Inflammatory macrophage (primary cell): ENCODE results near the gene NOL12.
"Not testable (repeated sequence)": the region's sequence is repeated elsewhere in the genome, so short reads cannot be mapped to it uniquely, and the experiment has no call there.

Experiments
- DNase-seq, 2 donors: peaks; one replicate each; pipeline ENCODE4 v3.0.0-alpha.2; 2020 to 2022
- total RNA-seq, 18 experiments: gene quantifications; one replicate each; lab custom pipeline; 2026; ENCODE audit warnings: mixed read lengths in 6 of 18, inconsistent platforms in 2 of 18; lab: John Stamatoyannopoulos, UW

NOL12 gene, protein sequence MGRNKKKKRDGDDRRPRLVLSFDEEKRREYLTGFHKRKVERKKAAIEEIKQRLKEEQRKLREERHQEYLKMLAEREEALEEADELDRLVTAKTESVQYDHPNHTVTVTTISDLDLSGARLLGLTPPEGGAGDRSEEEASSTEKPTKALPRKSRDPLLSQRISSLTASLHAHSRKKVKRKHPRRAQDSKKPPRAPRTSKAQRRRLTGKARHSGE
- total RNA-seq: 0.58 to 3.7 (median 1.7) reads per million in 18 experiments

DNA sequence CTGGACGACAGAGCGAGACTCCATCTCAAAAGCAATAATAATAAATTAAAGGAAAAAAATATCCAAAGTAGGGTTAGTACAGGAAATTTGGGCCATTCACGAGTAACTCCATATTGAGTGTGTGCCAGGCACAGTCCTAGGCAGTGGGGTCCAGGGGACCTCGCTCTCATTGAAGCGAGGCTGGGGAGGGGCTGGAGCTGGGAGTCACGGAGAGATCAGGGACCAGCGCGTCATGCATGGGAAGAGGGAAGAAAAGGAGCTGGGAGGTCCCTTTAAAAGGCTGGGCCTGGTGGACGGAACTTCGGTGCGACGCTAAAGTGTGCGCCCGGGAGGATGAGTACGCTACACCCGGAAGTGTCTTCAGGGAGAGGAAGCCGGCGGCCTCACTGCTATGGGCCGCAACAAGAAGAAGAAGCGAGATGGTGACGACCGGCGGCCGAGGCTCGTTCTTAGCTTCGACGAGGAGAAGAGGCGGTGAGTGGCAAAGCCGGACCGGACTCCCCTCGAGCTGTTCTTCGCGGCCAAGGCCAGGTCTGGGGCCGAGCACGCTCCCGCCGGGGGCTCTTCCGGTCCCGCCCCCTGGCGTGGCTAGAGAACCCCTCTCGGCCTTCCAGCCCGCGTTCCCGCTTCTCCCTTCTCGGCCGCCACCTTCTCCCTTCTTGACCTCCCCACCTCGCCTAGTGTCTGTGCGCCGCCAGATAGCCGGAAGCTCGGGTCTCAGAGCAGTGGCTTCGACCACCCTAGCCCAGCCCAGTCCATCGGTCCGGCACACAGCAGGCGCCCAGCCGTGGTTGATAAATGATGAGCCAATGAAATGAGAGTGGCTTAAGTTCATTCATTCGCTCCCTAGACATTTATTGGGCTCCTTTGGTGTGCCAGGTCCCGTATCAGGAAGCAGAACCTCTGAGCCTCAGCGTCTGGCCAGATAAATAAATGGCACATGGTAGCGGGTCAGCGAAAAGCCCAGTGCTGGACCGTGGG, at the start of gene NOL12:
Gene NOL12, plus strand, starts transcription at position 342 of the 981 bp plus-strand sequence. Its CDS starts 50 bp downstream, at position 392.
- peak; percentile 90 to 91 for DNase-seq

DNA sequence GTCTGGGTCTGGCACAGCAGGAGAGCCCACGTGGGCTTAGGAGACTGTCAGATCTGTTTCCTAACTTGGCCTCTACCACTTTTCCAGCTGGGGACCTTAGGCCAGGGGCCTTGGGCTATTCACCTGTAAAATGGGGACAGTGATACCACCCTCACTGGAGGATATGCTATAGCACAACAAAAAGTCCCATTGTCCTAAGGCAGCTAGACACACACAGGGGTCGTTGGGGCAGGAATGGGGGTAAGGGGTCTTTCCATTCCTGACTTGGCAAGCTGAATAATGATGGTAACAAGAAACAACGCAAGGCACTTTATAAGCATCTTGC, 49.2 kb upstream of the NOL12 start:
- no peak for DNase-seq

DNA sequence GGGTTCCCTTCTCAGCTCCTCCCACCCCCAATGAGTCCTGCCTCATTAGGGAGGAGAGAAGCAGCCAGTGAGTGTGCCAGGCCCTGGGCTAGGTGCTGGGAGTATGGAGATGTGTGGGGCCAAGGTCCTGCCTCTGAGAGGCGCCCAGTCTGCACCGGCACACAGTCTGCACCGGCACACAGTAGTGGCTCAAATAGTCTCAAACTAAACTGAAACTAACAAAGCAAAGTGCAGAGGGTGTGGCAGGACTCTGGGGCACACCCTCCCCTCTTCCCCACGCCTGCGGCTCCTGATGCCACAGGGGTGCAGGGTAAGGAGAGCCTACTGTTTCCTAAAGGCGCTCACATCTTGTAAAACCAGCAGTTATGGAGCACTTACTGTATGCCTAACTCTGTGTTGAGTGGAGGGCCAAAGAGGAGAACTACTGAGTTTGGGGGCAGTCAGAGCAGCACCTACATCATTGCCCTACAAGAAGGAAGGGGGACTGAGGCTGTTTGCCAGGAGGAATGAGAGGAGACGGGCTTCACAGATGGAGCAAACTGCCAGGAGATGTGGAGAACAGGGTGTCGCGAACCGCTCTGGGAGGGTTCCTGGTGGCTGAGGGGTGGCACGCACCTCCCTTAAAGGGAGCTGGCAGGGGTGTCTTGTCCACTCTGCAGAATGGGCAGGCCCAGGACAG, 47.6 kb upstream of the NOL12 start:
- peak in 1 of 2 donors; percentile 14 for DNase-seq

DNA sequence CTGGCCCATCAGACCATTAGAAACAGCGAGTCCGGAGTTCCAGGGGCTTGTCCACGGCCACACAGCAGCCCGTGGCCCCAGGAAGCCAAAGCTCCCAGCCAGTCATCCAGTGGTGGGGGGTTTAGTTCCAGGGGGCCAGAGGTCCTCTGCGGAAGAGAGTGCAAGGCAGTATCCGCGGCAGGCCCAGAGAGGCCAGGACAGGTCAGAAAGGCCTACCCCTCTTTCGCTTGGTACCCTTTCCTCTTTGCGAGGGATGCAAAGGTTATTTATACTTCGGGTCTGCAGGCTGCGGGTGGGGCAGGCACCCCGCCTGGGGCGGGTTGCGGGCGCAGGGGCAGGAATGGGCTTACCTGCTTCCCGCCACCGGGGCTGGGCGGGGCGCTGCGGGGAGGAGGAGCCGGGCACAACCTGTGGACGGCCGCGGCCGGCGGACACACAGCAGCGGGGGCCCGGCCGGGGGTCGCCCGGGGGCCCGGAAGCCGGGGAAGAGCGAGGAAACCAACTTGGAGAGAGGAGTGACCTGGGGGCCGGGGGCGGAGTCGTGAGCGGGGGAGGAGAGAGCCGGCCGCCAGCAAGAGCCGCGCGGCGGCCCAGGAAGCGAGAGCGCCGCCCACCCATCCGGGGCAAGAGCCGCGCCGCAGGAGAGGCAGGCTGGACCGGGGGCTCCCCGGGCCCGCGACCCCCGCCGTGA, 46.9 kb upstream of the NOL12 start, which contains the start of gene SH3BP1:
Gene SH3BP1, plus strand, starts transcription at position 600 of the 691 bp plus-strand sequence. CDS start 119 bp downstream, outside the sequence.
- DNase-seq: peak; percentile 24 to 68

DNA sequence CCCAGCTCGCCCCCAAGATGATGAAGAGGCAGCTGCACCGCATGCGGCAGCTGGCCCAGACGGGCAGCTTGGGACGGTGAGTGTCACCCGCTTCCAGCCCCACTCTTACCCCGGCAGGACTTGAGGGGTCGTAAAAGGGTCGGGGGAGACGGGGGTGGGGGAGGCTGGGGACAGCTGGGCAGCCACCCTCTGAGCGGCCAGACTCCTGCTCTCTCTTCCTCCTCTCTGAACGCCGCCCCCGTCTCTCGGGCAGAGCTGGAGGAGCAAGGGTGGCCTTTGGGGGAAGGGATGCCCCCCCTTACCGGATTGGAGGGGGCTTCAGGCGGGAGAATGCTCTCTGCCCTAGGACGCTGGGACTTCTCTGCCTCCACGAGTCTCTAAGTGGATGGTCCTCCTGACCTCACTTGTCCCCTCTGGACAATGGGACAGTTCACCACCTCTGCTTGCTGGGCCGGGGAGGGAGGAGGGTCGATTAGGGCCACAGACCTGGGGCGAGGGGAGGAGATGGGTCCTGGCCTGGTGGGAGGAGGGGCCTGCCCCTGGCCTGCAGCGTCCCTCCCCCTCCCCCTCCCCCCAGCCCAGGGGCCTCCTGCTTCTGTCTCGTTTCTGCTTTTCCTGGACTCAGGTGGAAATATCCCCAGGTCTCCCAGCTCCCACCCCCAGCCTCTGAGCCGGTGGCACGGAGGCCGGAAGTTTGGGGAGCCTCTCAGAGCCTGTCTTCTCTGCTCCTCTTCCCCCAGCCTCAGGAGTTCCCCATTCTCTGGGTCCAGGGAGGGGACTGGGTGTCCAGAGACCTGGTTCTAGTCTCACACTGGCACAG, 46.2 kb upstream of the NOL12 start:
- DNase-seq: peak; percentile 47 to 65

DNA sequence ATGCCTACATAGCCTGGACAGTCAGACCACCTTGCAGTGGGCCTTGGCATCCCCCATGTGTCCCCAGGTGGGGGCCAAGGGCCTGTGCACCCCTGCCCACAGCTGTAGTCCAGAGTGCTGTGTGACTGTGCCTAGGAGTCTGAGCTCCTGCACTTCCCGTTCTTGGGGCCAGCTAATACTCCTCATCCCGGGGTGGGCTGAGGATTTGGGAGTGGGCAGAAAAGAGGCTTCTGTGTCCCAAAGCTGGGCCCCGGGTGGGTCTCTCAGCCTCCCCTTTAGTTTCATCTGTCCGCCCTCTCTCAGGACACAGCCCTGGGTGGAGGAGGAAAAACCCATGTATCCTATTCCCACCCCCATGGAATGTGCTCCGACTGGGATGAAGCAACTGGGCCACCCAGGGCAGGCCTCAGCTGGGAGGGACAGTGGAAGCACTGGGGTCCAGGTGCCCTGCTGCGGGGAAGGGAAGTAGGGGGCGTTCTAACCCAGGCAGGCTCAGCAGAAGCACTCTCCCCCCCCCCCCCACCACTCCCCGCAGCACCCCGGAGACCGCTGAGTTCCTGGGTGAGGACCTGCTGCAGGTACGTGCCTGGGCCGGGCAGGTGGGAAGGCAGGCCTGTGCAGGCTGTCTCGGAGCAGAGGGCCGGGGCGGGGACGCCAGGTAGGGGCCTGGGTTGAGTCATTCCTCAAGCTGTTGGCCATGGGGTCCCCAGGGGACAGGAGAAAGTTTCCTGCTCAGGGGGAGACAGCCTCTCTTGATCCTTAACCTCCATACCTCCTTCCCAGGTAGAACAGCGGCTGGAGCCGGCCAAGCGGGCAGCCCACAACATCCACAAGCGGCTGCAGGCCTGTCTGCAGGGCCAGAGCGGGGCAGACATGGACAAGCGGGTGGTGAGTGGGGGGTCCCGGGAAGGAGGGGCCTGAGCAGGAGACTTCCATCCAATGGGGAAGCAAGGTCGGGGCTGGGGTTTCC, 45.3 kb upstream of the NOL12 start:
- DNase-seq: no peak

DNA sequence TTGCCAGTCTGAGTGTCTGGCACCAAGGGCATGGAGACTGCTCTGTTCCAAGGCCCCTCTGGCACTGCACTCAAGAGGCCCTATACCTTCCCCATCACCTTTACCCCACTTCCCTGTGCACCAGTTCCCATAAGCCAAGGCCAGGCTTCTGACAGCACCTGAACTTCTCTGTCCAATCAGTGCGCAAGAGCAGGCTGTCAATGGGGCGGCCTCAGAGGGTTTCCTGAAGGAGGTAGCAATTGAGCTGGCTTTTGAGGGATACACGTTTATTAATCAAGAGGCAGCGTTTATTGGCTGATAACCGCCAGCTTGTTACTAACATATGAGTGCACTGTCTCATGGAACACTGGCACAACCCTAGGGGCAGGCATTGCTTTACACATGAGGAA, 44.6 kb upstream of the NOL12 start:
- no peak for DNase-seq

DNA sequence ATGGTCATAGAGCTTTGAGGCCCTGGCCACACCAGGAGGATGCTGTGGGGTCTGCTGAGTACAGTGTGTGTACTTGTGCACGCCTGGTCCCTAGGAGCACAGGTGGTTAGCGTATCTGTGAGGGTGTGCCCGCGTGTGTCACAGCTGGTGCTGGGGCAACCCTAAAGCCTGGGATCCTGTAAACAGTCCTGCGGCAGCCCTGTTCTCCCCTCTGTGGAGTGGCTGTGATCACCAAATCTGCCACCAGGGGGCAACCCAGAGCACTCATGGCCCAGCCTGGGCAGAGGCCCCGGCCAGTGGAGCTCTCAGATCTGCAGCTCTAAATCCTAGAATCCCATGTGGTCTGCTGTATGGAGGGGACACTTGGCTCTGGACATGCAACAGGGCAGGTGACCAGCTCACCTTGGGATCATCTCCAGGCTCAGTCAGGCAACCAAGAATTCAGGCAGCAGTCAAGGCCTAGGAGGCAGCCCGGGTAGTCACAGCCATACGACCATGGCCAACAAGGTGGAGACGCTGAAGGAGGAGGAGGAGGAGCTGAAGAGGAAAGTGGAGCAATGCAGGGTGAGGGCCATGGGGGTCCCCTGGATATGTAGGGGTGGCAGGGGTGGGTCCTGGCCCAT, 42.8 kb upstream of the NOL12 start:
- peak; percentile 83 to 88 for DNase-seq

DNA sequence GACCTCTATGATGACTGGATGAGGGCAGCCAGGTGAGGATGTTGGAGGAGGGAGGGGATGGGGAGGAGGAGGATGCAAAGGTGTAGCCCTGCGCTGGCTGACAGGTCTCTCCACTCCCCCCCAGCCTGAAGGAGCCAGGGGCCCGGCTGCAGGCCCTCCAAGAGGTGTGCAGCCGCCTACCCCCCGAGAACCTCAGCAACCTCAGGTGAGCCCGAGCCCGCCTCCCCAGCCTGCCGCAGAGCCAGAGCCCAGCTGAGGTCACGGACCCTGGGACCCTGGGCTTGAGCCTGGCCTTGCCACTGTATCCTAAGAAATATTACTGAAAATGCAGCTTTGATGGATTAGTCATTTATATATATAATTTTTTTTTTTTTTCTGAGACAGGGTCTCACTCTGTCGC, 38.8 kb upstream of the NOL12 start:
- no peak for DNase-seq

DNA sequence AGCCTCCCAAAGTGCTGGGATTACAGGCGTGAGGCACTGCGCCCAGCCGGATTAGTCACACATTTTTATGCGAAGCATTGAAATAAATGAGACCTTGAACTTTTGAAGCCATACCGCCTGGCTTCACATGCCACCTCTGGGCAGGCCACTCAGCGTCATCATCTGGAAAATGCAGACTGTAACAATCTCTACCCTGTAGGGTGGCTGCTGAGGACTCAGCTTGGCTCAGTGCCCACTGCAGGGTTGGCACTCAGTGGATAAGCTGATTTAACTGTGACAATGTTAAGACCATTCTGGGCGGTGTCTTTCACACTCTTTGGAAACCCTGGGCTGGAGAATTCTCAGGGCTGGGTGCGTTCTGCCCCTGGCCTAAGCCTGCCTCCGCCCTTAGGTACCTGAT, 38.2 kb upstream of the NOL12 start:
- no peak for DNase-seq

DNA sequence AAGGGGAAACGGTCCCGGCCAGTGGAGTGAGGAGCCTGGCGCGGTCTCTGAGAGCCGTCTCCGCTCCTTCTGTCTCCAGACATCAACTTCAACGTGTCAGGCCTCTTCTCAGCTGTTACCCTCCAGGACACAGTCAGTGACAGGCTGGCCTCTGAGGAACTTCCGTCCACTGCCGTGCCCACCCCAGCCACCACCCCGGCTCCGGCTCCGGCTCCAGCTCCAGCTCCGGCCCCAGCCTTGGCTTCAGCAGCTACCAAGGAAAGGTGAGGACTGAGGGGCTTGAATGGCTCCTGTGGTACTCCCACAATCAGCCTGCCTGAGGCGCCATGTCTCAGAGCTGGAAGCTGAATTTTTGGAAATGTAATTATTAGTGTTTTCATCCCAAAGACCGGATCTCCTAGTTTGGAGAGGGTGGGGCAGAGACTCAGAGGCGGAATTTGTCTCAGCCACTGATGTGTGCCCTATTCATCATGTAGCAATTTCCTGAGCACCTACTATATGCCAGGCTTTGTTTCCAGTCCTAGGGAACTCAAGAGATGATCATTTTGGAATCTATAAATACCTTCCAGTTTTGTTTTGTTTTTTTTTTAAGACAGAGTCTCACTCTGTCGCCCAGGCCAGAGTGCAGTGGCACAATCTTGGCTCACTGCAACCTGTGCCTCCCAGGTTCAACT, 35.5 kb upstream of the NOL12 start:
- no peak for DNase-seq

DNA sequence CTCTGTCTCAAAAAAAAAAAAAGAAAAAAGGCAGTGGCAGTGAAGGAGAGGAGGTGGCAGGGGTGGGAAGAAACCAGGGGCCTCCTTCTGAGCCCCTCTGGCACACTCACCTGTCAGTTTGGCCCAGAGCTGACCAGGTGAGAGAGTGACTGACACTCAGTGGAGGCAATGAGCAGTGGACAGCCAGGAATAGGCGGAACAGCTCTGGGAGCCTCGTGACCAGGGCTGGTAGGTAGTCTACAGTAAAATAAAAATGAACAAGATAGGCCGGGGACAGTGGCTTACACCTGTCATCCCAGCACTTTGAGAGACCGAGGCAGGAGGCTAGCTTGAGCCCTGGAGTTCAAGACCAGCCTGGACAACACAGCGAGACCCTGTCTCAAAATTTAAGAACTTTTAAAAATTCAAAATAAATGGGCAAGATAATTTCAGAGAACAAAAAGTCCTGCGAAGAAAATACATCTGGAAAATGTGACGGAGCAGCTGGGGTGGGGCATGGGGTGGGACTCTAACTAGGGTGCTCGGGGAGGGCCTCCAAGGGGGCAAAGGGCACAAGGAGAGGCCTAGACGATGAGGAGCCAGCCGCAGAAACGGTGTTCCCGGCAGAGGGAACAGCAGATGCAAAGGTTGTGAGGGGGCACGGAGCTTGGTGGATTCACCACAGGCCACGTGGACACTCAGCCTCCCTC, 31.4 kb upstream of the NOL12 start:
- DNase-seq: no peak

DNA sequence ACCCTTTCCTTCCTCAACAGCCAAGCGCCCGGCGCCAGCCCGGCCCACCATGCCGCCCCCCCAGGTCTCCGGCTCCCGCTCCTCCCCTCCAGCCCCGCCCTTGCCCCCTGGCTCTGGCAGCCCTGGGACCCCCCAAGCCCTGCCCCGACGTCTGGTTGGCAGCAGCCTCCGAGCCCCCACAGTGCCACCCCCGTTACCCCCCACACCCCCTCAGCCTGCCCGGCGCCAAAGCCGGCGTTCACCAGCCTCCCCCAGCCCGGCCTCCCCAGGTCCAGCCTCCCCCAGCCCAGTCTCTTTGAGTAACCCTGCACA, 30.9 kb upstream of the NOL12 start:
- no peak for DNase-seq

DNA sequence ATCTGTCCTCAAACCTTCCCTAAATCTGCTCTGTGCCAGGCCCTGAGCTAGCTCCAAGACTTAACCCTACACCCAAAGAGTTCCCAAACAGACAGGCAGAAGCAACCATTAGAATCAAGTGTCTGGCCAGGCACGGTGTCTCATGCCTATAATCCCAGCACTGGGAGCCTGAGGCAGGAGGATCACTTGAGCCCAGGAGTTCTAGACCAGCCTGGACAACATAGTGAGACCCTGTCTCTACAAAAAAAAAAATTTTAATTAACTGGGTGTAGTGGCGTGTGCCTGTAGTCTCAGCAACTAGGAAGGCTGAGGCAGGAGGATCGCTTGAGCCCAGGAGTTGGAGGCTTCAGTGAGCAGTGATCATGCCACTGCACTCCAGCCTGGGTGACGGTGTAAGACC, 29.6 kb upstream of the NOL12 start:
- DNase-seq: not testable (repeated sequence)

DNA sequence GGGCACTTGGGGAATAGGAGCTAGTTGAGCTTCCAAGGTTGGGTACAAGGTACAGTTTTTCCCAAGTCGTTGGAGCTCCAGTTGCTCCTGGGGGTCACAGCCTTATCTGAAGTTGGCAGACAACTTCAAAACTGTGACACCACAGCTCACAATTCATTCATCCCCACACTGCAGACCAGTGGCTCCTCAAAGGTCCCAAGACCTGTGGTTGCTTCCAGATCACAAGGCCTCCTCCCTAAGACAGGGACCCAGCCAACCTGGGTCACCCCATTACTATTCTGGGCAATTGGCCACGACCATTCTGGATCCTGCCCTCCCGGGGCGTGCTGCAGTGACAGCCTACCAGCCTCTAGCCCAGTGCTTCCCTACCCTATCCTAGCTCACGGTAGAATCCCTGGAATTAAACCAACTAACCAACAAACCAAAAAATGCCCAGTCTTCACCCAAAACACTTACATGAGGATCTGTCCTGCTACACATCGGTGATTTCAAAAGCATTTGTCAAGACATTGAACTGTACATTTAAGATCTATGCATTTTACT, 28.5 kb upstream of the NOL12 start:
- no peak for DNase-seq

DNA sequence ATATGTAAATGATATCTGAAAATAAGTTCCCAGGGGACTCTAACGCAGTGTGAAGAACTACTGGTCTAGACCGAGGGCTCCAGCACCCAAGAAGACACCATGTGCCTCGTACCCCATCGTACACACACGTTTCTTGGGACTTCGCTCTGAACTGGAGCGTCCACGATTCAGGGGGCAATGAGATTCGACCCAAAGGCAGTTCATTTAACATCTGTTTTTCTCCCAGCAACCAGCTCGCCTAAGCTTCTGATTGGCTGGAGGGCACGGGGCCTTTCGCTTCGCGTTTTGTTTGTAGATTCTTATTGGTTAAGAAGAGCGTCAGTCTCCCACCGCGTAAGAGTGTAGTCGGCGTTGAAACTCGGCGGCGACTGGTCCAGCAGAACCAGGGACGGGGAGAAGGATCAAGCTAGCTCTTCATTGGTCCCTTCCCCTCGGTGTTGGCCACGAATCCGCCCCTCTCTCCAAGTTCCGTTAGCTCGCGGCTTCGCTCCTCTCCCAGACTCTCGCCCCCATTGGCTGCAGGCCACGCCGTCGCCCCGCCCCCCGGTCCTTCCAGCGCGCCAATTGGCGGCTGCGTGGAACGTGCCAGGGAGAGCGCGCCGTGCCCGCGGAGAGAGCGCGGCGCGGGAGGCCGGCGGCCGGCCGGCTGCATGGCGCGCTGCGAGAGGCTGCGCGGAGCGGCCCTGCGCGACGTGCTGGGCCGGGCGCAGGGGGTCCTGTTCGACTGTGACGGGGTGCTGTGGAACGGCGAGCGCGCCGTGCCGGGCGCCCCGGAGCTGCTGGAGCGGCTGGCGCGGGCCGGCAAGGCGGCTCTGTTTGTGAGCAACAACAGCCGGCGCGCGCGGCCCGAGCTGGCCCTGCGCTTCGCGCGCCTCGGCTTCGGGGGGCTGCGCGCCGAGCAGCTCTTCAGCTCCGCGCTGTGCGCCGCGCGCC, 27.7 kb upstream of the NOL12 start, which contains the start of gene PDXP:
Gene PDXP, plus strand, starts transcription at position 591 of the 933 bp plus-strand sequence. Its CDS starts 60 bp downstream, at position 651.
- peak; percentile 100 for DNase-seq
